Measurements from ENCODE around the gene HIVEP2. TPM values are rescaled to one million over a fixed set of nuclear protein-coding genes. Genes with fewer than 3 reads are reported as not detected.
A peak's percentile ranks its signal among the peaks of the same experiment; 100 is the strongest.

The HIVEP2 gene
- total RNA-seq, 1 experiment from 2014 or later = 3.2 TPM

GRCh38 chr6:142728910-142729481 is 216.0 kb downstream of the HIVEP2 start:
- H3K27me3 ChIP-seq (replicated peaks; ENCODE audit: insufficient read depth, low read depth, low read length, poor library complexity) = no peaks in the 10 kb centered on the region
- peak; percentile 38 for DNase-seq (ENCODE audit: low spot score)
- ChIA-PET CTCF (no interaction called here), POLR2A (ENCODE audit: low non-redundant PET) (no interaction called here)
- no TSS peak for BruUV-seq (replicated peaks)
- no peak for TF ChIP-seq EZH2 (IDR thresholded peaks at IDR 0.05; ENCODE audit: borderline replicate concordance, low read depth, low read length, poor library complexity, severe bottlenecking)
- no peak for TF ChIP-seq CTCF (conservative IDR thresholded peaks at IDR 0.05; ENCODE audit: low read depth, low read length)
- H3K27ac ChIP-seq (ENCODE audit: low read depth, low read length, poor library complexity, severe bottlenecking) = no peak overlapping the region
- no peaks in the 10 kb centered on the region for H3K36me3 ChIP-seq (ENCODE audit: insufficient read depth, low read length, poor library complexity, severe bottlenecking)
- intact Hi-C loops (cut with micrococcal nuclease; ENCODE audit: unreplicated experiment) = no loop called here
- no peaks in the 10 kb centered on the region for H3K9me3 ChIP-seq (ENCODE audit: low read depth, low read length, poor library complexity, severe bottlenecking)
- peaks cover 7% of the 10 kb centered on the region for H3K4me1 ChIP-seq (ENCODE audit: insufficient read depth, low read length, poor library complexity, severe bottlenecking)
- H3K4me3 ChIP-seq (ENCODE audit: low read depth, low read length, poor library complexity, severe bottlenecking) = no peak overlapping the region

- intact Hi-C loops (cut with micrococcal nuclease; ENCODE audit: unreplicated experiment) = no loop called here
- CTCF ChIA-PET = no interaction called here
- H3K9me3 ChIP-seq (ENCODE audit: low read depth, low read length, poor library complexity, severe bottlenecking) = no peaks in the 10 kb centered on the region
- POLR2A ChIA-PET (ENCODE audit: low non-redundant PET) = no interaction called here
- peaks cover 7% of the 10 kb centered on the region for H3K4me1 ChIP-seq (ENCODE audit: insufficient read depth, low read length, poor library complexity, severe bottlenecking)
- H3K4me3 ChIP-seq (ENCODE audit: low read depth, low read length, poor library complexity, severe bottlenecking) = no peak overlapping the region
- no TSS peak for BruUV-seq (replicated peaks)
- DNase-seq (ENCODE audit: low spot score) = peak; percentile 5
- H3K27me3 ChIP-seq (replicated peaks; ENCODE audit: insufficient read depth, low read depth, low read length, poor library complexity) = no peaks in the 10 kb centered on the region
- no peak for TF ChIP-seq CTCF (conservative IDR thresholded peaks at IDR 0.05; ENCODE audit: low read depth, low read length)
- TF ChIP-seq EZH2 (IDR thresholded peaks at IDR 0.05; ENCODE audit: borderline replicate concordance, low read depth, low read length, poor library complexity, severe bottlenecking) = no peak
- no peak overlapping the region for H3K27ac ChIP-seq (ENCODE audit: low read depth, low read length, poor library complexity, severe bottlenecking)
- no peaks in the 10 kb centered on the region for H3K36me3 ChIP-seq (ENCODE audit: insufficient read depth, low read length, poor library complexity, severe bottlenecking)
Observed at GRCh38 chr6:142728364-142728763, 216.6 kb downstream of the HIVEP2 start.

- BruUV-seq (replicated peaks) = no TSS peak
- CTCF ChIA-PET = no interaction called here
Observed at GRCh38 chr6:142726616-142727015, 218.4 kb downstream of the HIVEP2 start.

More at GRCh38 chr6:142726616-142727015, 218.4 kb downstream of the HIVEP2 start:
- no peak for DNase-seq (ENCODE audit: low spot score)
- H3K36me3 ChIP-seq (ENCODE audit: insufficient read depth, low read length, poor library complexity, severe bottlenecking) = no peaks in the 10 kb centered on the region
- no peak overlapping the region for H3K27ac ChIP-seq (ENCODE audit: low read depth, low read length, poor library complexity, severe bottlenecking)
- no peaks in the 10 kb centered on the region for H3K27me3 ChIP-seq (replicated peaks; ENCODE audit: insufficient read depth, low read depth, low read length, poor library complexity)
- intact Hi-C loops (cut with micrococcal nuclease; ENCODE audit: unreplicated experiment) = no loop called here
- H3K4me1 ChIP-seq (ENCODE audit: insufficient read depth, low read length, poor library complexity, severe bottlenecking) = peaks cover 7% of the 10 kb centered on the region
- POLR2A ChIA-PET (ENCODE audit: low non-redundant PET) = no interaction called here
- H3K9me3 ChIP-seq (ENCODE audit: low read depth, low read length, poor library complexity, severe bottlenecking) = no peaks in the 10 kb centered on the region
- TF ChIP-seq EZH2 (IDR thresholded peaks at IDR 0.05; ENCODE audit: borderline replicate concordance, low read depth, low read length, poor library complexity, severe bottlenecking) = no peak
- TF ChIP-seq CTCF (conservative IDR thresholded peaks at IDR 0.05; ENCODE audit: low read depth, low read length) = no peak
- H3K4me3 ChIP-seq (ENCODE audit: low read depth, low read length, poor library complexity, severe bottlenecking) = no peak overlapping the region

All from A673 (cell line).